HG03097 (cell line): ENCODE data around the gene TNFRSF17.

Experiments
- ATAC-seq: cut with Tn5 transposase; IDR thresholded peaks from one replicate; pipeline ENCODE4 v1.9.1; 2021; ENCODE audit not compliant: unreplicated experiment, low FRiP score

The TNFRSF17 gene

GRCh38 chr16:12000032-12000431 lies 35.0 kb downstream of the TNFRSF17 start:
- no peak for ATAC-seq

GRCh38 chr16:12002447-12003006 lies 37.5 kb downstream of the TNFRSF17 start:
- no peak for ATAC-seq

- ATAC-seq, result no peak
These were observed 41.6 kb downstream of the TNFRSF17 start for GRCh38 chr16:12006637-12007036.

- ATAC-seq, result no peak
These were observed 44.5 kb downstream of the TNFRSF17 start for GRCh38 chr16:12009462-12009861.

GRCh38 chr16:12009922-12010321 lies 44.9 kb downstream of the TNFRSF17 start:
- no peak for ATAC-seq

GRCh38 chr16:12010388-12011251 lies 45.6 kb downstream of the TNFRSF17 start:
- no peak for ATAC-seq

- ATAC-seq, result no peak
These were observed 46.6 kb downstream of the TNFRSF17 start for GRCh38 chr16:12011565-12011964.

GRCh38 chr16:12016291-12016947 lies 51.4 kb downstream of the TNFRSF17 start:
- no peak for ATAC-seq

- ATAC-seq, result no peak
These were observed 52.5 kb downstream of the TNFRSF17 start for GRCh38 chr16:12017558-12017957.
